ENCODE measurements around the gene GLRX.

- no peak for TF ChIP-seq CTCF (IDR thresholded peaks at IDR 0.05)
- TF ChIP-seq ZFX (IDR thresholded peaks at IDR 0.05; ENCODE audit: borderline replicate concordance), result no peak
These were observed 13.0 kb downstream of the GLRX start for GRCh38 chr5:95809414-95809960.

Measured in 22Rv1 (cell line).